Endodermal cell (in vitro differentiated cells): Measurements from ENCODE around the gene NRARP. TPM values are rescaled to one million over a fixed set of nuclear protein-coding genes. Genes with fewer than 3 reads are reported as not detected.
"Not testable (repeated sequence)": the region's sequence is repeated elsewhere in the genome, so short reads cannot be mapped to it uniquely, and the experiment has no call there.

ENCODE experiments used
- DNase-seq: peaks from one replicate; pipeline ENCODE4 v3.0.0-alpha.2; 2017
- H3K27ac ChIP-seq: 2 replicates; pipeline ENCODE4 v1.5.1; 2013; ENCODE audit warnings: mild to moderate bottlenecking, low read depth, low read length, moderate library complexity
- H3K27me3 ChIP-seq: 2 replicates; pipeline ENCODE4 v1.6.1; 2013; ENCODE audit warnings: mild to moderate bottlenecking, low read length, moderate library complexity; ENCODE audit not compliant: insufficient read depth, control insufficient read depth, poor library complexity, severe bottlenecking
- H3K36me3 ChIP-seq: 2 replicates; pipeline ENCODE4 v1.7.0; 2013; ENCODE audit warnings: mild to moderate bottlenecking, low read length, moderate library complexity; ENCODE audit not compliant: control insufficient read depth, insufficient read depth
- H3K4me1 ChIP-seq: one replicate; pipeline ENCODE4 v1.7.0; 2013; ENCODE audit warnings: low read length; ENCODE audit not compliant: control insufficient read depth, insufficient read depth
- H3K4me3 ChIP-seq: 2 replicates; pipeline ENCODE4 v1.5.1; 2013; ENCODE audit warnings: mild to moderate bottlenecking, low read length, moderate library complexity
- H3K9ac ChIP-seq: 2 replicates; pipeline ENCODE4 v1.6.1; 2013; ENCODE audit warnings: mild to moderate bottlenecking, low read length, moderate library complexity; ENCODE audit not compliant: poor library complexity, severe bottlenecking; ENCODE audit errors: extremely low read depth
- H3K9me3 ChIP-seq: 2 replicates; pipeline ENCODE4 v1.6.1; 2013; ENCODE audit warnings: mild to moderate bottlenecking, low read length, moderate library complexity; ENCODE audit not compliant: control insufficient read depth
- H3K27ac Mint-ChIP-seq: 2 replicates; pipeline ENCODE4 v1.8.0; 2020; ENCODE audit warnings: mixed read lengths
- H3K27me3 Mint-ChIP-seq: 2 replicates; pipeline ENCODE4 v1.8.0; 2021; ENCODE audit warnings: mild to moderate bottlenecking, mixed read lengths; ENCODE audit not compliant: insufficient read depth
- H3K36me3 Mint-ChIP-seq: 2 replicates; pipeline ENCODE4 v1.8.0; 2020; ENCODE audit warnings: low read depth, mixed read lengths
- H3K4me1 Mint-ChIP-seq: 2 replicates; pipeline ENCODE4 v1.8.0; 2020; ENCODE audit warnings: mixed read lengths
- H3K4me3 Mint-ChIP-seq: 2 replicates; pipeline ENCODE4 v1.8.0; 2020; ENCODE audit warnings: mild to moderate bottlenecking, moderate library complexity, mixed read lengths
- H3K9me3 Mint-ChIP-seq: 2 replicates; pipeline ENCODE4 v1.8.0; 2020; ENCODE audit warnings: mild to moderate bottlenecking, mixed read lengths
- WGBS, 2 experiments: methylation state at CpG; one replicate each; pipeline versions ENCODE4 v1.1.5 to v1.1.7; 2013; ENCODE audit warnings: missing lambda C conversion rate in 2 of 2, mixed read lengths in 1 of 2; ENCODE audit not compliant: insufficient coverage in 1 of 2, insufficient read length in 1 of 2; 5-methylcytosine and 5-hydroxymethylcytosine counted together
- total RNA-seq, 2 donors: library from RNA; stranded (reverse); fragmentation: NEBNext Ultra II Directional in 1 of 2; extraction: Animal tissue kit (Norgen Biotek cat#: 25700) in 1 of 2; gene quantifications; 2 replicates in 1 of 2; 3 replicates in 1 of 2; pipeline ENCODE4 v1.2.1, GENCODE V29; 2021
- TF ChIP-seq, protein P1 (sequence below): fragments of 200-600 bp; sonication (generic); conservative IDR thresholded peaks from 2 replicates; pipeline ENCODE4 v1.5.0; 2021; ENCODE audit warnings: antibody characterized with exemption, mild to moderate bottlenecking

NRARP gene
- total RNA-seq, 2 donors from 2014 or later: 12.1 to 12.9 TPM

DNA sequence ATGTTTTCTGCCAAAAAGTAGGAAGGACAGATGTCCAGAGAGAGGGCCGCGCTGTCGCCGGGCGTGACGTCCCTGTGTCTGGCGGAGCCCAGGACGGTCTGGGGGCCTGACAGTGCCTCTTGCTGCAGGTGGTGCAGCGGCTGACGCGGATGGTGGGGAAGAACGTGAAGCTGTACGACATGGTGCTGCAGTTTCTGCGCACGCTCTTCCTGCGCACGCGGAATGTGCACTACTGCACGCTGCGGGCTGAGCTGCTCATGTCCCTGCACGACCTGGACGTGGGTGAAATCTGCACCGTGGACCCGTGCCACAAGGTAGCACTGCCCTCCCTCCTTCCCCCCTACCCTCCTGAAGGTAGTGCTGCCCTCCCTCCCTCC is 39.2 kb downstream of the NRARP start:
- Mint-ChIP-seq H3K9me3 (no peaks in the 10 kb centered on the region), H3K4me3 (no peak overlapping the region), H3K27me3 (no peaks in the 10 kb centered on the region), H3K36me3 (peaks cover 32% of the 10 kb centered on the region), H3K27ac (no peak overlapping the region), H3K4me1 (no peaks in the 10 kb centered on the region)
- Histone ChIP-seq H3K4me3 (no peak overlapping the region), H3K4me1 (no peaks in the 10 kb centered on the region), H3K9ac (no peak overlapping the region), H3K36me3 (peaks cover 42% of the 10 kb centered on the region), H3K27ac (no peak overlapping the region), H3K9me3 (no peaks in the 10 kb centered on the region), H3K27me3 (no peaks in the 10 kb centered on the region)
- WGBS, 2 experiments: 92 to 93% methylated on average over 20 to 24 of the region's 24 CpGs
- TF ChIP-seq, protein P1, sequence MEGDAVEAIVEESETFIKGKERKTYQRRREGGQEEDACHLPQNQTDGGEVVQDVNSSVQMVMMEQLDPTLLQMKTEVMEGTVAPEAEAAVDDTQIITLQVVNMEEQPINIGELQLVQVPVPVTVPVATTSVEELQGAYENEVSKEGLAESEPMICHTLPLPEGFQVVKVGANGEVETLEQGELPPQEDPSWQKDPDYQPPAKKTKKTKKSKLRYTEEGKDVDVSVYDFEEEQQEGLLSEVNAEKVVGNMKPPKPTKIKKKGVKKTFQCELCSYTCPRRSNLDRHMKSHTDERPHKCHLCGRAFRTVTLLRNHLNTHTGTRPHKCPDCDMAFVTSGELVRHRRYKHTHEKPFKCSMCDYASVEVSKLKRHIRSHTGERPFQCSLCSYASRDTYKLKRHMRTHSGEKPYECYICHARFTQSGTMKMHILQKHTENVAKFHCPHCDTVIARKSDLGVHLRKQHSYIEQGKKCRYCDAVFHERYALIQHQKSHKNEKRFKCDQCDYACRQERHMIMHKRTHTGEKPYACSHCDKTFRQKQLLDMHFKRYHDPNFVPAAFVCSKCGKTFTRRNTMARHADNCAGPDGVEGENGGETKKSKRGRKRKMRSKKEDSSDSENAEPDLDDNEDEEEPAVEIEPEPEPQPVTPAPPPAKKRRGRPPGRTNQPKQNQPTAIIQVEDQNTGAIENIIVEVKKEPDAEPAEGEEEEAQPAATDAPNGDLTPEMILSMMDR: no peak
- DNase-seq: peak; percentile 45

DNA sequence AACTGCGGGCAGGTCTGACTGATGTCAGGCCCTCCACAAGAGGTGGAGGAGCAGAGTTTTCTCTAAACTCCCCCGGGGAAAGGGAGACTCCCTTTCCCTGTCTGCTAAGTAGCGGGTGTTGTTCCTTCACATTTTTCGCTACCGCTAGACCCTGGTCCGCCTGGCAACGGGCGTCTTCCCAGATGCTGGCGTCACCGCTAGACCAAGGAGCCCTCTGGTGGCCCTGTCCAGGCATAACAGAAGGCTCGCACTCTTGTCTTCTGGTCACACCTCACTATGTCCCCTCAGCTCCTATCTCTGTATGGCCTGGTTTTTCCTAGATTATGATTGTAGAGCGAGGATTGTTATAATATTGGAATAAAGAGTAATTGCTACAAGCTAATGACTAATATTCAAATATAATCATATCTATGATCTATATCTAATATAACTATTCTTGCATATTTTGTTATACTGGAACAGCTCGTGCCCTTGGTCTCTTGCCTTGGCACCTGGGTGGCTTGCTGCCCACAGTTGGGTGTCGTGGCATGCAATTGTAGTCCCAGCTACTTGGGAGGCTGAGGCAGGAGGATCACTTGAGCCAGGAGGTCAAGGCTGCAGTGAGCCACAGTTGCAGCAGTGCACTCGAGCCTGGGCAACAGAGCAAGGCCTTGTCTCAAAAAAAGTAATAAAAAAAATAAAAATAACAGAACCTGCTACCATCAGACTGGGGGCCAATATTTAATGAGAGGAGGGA is 39.7 kb downstream of the NRARP start:
- TF ChIP-seq, protein P1: peak; percentile 67
- H3K4me3 ChIP-seq, H3K4me3 Mint-ChIP-seq, H3K4me1 Mint-ChIP-seq, H3K27ac Mint-ChIP-seq, H3K27ac ChIP-seq, H3K27me3 Mint-ChIP-seq, H3K9ac ChIP-seq, H3K9me3 ChIP-seq, H3K27me3 ChIP-seq, H3K4me1 ChIP-seq, H3K9me3 Mint-ChIP-seq: not testable (repeated sequence)
- H3K36me3 ChIP-seq: peaks cover 41% of the 10 kb centered on the region
- peak; percentile 76 for DNase-seq
- 54 to 83% methylated on average over 3 to 12 of the region's 15 CpGs for WGBS, 2 experiments
- peaks cover 29% of the 10 kb centered on the region for H3K36me3 Mint-ChIP-seq

DNA sequence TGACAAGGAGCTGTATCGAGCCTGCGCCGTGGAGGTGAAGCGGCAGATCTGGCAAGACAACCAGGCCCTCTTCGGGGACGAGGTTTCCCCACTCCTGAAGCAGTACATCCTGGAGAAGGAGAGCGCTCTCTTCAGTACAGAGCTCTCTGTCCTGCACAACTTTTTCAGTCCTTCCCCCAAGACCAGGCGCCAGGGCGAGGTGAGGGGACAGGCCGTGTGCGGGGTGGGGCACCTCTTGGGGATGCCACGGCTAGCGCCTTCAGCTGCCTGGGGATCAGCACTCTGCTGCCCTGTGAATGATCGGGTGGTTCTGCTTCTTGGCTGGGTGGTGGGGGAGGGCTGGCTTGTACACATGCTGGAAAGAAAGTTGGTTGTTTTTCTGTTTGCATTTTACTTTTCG is 45.2 kb downstream of the NRARP start:
- Histone ChIP-seq H3K4me1 (peaks cover 16% of the 10 kb centered on the region), H3K9ac (no peak overlapping the region), H3K4me3 (peak overlapping the region; percentile 94), H3K27me3 (no peaks in the 10 kb centered on the region), H3K9me3 (no peaks in the 10 kb centered on the region), H3K27ac (no peak overlapping the region), H3K36me3 (peaks cover 25% of the 10 kb centered on the region)
- WGBS, 2 experiments: 95 to 100% methylated on average over 6 to 15 of the region's 15 CpGs
- H3K36me3 Mint-ChIP-seq: peaks cover 27% of the 10 kb centered on the region
- H3K4me3 Mint-ChIP-seq: peak overlapping the region; percentile 72
- no peaks in the 10 kb centered on the region for H3K27me3 Mint-ChIP-seq
- TF ChIP-seq, protein P1: no peak
- no peak for DNase-seq
- no peaks in the 10 kb centered on the region for H3K9me3 Mint-ChIP-seq
- no peak overlapping the region for H3K27ac Mint-ChIP-seq
- H3K4me1 Mint-ChIP-seq: peaks cover 5% of the 10 kb centered on the region
